DMS 273 treated with DMSO at 0.1 percent for 48 hours (cell line): ENCODE data around the gene EDC4.
"Not testable (repeated sequence)": the region's sequence is repeated elsewhere in the genome, so short reads cannot be mapped to it uniquely, and the experiment has no call there.

Experiments
- DNase-seq: peaks from one replicate; lab custom pipeline; 2025; lab: John Stamatoyannopoulos, UW

Gene EDC4

DNA sequence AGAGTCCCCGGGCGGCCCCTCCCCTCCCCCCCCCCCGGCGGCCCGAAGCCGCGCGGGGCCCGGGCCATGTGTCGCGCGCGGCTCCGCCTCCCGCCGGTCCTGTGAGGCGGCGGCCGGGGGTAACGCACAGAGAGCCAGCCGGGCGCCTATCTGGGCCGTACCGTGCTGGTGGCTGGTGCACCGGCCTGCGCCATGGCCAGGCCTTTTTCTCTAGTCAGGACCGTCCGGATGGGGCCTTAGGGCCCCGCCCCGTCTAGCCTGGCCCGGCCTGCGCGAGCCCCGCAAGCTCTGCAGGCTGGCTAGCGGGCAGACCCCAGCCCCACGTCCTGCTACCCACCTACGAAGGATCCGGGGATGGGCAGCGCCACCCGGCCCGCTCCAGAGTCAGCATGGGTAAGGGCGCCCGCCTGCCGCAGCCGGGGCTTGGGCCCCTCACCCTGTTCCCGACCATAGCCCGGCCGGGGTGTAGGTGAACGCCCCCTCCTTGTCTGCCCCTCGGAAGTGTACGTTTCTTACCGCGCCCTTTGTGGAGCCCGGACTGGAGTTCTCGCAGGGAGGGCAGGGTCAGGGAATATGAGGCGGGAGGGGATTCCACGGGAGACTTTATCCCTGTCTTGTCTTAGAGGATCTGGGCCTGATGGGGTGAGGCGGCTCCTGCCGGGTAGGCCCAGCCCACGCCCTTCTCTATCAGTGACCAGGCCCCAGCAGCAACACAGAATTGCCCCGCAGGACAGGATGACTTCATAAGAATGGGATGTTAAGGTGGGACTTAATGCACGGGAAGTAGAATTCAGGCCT, 25.6 kb upstream of the EDC4 start, which contains the start of gene CENPT:
TSS of gene CENPT (minus strand) at position 630 of the 798 bp plus-strand sequence. CDS start 13,834 bp downstream, outside the sequence.
- no peak for DNase-seq

GRCh38 chr16:67848118-67848517, 24.7 kb upstream of the EDC4 start:
- no peak for DNase-seq

- no peak for DNase-seq
Observed at GRCh38 chr16:67853670-67854069, 19.2 kb upstream of the EDC4 start.

DNA sequence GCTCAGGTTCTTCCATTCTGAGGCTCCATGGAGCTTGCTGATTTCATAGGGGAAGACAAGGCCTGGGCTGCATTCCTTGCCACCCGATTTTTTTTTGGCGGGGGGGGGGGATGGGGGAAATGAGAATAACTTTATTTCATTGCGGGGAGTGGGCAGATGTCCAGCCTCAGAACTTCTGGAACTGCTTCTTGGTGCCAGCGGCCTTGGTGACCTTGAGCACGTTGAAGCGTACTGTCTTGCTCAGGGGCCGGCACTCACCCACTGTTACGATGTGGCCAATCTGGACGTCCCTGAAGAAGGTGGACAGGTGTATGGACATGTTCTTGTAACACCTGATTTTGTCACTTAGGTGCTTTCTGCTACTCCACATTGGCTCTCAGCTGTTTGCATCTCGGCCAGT, 17.1 kb upstream of the EDC4 start:
- DNase-seq: no peak

DNA sequence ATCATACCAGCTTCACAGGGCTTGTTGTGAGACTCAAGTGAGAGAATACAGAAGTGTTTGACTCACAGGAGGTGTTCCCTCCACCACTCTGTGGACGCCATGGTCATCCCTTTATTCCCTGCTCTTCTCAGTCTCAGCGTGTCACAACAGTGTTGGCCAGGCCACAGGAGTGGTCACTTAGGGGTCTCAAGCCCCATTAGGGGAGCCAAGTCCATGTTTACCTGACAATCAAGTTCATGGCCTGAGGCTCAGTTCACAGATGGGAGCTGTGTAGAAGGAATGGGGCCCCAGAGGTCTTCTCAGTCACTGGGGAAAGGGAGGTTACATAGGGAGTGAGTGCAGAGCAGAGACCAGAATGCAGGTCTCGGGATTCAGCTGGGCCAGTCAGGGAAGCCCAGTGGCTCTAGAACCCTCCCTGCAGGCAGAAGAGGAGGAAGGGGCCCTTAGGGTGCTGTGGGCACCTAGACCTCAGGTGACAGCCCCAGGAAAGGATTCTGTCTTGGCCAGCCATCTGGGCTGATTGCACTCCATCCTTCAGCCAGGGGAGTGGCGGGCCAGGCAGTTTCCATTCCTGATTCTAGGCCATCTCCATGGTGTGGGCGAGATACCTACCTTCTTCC, 15.8 kb upstream of the EDC4 start:
- no peak for DNase-seq

- no peak for DNase-seq
Observed at GRCh38 chr16:67857547-67858233, 15.2 kb upstream of the EDC4 start.

DNA sequence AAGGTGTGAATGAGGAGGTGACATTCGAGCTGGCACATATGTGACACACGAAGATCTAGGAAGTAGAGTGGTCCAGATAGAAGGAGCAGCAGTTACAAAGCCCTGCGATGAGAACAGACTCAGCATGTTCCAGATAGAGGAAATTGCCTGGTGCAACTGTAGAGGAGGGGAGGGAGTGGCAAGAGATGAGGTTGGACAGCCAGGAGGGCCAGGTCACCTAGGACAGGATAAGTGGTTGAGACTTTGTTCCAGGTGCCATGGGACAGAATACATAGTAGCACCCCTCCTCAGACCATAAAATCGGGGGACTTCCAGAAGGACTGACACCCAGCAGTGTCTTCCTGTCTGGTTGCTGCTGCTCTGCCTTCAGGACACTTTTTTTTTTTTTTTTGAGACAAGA, 14.4 kb upstream of the EDC4 start:
- no peak for DNase-seq

DNA sequence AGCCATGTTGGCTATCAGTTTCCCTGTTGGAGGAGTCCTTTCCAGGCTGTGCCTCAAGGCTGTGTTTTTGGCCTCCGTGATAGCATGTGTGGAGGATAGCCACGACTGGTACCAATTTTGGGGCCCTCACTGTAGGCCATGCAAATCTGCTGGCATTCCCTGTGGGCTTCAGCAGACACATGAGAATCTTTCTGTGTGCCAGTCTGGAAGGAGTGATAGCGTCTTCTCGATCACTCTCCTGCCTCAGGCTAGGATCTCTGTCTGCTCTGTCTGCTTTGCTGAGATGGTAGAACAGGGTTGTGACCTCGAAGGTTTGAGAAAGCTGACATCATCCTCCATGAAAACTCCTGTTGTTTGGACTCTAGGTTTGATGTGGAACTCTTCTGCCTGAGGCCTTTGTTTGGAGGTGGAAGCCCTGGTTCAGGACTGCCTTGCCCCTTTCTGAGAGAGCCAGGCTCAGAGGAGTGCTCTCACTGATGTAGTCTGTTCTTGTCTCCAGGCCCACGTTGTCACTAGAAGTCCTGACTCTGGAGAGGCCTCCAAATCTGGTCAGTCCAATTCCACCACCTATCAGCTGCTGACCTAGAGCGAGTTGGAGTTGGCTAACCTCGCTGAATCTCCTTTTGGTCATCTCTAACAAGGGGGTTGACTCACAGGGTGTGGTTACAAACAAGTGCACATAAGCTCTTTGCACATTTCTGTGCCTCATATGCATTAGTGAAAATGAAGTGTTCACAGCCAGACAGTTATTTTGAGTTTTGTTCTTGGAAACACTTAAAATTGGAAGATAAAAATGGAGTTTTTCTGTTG, 12.1 kb upstream of the EDC4 start:
- no peak for DNase-seq

- DNase-seq: no peak
Observed at GRCh38 chr16:67861877-67862276, 11.0 kb upstream of the EDC4 start.

DNA sequence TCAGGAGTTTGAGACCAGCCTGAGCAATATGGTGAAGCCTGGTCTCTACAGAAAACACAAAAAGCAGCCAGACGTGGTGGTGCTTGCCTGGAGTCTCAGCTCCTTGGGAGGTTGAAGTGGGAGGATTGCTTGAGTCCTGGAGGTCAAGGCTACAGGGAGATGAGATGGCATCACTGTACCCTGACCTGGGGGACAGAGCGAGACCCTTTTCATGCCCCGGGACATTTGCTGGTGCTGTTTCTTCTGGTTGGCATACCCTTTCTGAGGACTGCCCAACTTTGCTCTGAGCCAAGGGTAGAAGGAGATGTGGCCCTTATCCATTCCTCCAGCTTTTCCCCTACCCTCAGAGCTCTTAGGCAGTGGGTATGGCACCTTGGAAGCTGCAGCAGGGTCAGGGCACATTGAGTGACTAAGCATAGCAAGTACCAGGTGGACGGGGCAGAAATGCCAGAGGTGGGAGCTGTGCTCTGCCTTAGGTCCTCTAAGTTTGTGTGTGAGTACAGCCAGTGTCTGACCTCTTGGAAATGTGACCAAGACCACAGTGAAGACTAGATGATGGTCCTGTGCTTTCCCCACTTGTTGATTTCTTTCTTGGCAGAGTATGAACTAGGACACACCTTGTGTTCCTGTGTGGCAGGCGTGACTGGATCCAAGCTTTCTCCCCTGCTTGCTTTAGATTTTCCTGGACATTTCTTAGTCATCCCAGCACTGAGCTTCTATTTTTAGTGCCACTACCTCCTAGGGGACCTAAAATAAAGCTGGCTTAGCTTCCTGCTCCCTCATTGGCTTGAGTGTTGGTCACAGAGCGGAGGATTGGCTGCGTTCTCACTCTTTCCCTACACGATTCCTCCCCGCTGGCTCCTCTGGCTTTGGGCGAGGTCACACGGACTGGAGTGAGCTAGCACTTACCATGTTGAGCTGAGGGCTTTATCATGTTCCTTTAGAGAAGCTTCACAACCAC, 9.9 kb upstream of the EDC4 start:
- no peak for DNase-seq

DNA sequence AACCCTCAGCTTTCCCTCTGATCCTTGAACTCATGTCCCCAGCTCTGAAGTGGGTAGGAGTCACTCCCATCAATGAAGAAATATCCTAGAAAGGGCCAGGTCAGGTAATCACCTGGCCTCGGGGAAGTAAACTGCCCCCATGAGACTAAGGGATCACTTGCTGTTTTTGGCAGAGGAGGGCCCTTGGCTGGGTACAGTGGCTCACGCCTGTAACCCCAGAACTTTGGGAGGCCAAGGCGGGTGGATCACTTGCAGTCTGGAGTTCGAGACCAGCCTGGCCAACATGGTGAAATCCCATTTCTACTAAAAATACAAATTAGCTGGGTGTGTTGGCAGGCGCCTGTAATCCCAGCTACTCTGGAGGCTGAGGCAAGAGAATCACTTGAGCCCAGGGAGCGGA, 8.8 kb upstream of the EDC4 start:
- DNase-seq: not testable (repeated sequence)

- DNase-seq: no peak
Observed at GRCh38 chr16:67864594-67864993, 8.3 kb upstream of the EDC4 start.

DNA sequence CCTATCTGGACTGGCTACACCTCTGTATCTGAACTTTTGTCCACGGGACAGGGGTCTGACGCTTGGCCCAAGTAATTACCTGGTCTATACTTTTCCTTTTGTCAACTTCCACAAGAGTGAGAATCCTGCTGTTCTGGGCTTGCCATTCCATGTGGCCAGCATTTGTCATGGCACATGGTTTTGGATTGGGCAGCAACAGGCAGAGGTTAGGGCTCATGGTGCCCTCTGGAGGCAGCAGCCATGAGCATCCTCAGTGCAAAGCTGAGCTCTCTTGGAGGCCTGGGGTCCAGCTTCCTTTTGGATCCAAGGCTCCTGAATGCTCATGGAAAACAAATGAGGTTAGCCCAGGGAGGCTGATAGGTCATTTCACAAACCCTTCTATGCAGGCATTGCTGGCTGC, 7.5 kb upstream of the EDC4 start:
- no peak for DNase-seq

DNA sequence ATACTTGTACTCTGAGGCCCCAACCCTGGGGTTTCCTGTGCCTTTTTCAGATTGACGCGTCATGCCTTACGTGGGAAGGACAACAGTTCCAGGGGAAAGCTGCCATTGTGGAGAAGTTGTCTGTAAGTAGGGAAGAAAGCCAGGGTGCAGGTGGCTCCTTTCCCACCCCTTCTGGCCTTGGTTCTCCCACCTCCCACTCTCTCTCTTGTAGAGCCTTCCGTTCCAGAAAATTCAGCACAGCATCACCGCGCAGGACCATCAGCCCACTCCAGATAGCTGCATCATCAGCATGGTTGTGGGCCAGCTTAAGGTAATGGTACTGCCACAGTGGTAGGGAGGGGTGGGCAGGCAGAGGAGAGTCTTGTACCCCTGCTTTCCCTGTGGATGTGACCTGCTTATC, 4.6 kb upstream of the EDC4 start:
- DNase-seq: no peak

DNA sequence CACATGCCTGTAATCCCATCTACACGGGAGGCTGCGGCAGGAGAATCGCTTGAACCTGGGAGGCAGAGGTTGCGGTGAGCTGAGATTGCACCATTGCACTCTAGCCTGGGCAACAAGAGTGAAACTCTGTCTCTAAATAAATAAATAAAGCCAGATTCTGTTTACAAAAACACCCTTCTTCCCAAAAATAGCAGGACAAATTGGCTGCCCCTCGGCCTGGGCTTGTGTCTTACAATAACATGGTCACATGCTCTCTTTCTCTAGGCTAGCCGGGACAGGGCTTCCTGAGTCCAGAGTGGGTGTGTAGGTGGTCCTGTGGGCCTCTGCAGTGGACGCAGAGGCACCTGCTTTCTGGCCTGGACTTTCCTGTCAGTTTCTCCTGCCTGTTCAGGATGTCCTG, 3.2 kb upstream of the EDC4 start:
- DNase-seq: no peak

DNA sequence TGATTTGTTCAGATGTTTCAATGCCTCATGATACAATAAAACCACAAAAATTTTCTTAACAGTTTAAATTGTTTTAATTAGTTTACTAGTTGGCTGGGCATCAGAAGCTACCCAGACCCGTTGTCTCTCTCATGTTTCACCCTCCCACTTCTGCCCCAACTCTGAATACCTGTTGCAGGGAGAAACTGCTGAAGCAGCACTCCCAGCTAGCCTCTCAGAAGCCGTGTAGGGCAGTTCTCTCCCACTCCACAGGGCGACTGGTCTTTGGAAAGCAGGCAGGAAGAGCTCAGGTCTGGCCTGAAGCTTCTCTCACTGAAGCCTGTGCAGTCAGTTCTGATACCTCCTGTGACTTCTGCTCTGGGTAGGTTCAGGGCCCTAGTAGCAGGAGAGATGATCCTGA, 1.6 kb upstream of the EDC4 start:
- no peak for DNase-seq

DNA sequence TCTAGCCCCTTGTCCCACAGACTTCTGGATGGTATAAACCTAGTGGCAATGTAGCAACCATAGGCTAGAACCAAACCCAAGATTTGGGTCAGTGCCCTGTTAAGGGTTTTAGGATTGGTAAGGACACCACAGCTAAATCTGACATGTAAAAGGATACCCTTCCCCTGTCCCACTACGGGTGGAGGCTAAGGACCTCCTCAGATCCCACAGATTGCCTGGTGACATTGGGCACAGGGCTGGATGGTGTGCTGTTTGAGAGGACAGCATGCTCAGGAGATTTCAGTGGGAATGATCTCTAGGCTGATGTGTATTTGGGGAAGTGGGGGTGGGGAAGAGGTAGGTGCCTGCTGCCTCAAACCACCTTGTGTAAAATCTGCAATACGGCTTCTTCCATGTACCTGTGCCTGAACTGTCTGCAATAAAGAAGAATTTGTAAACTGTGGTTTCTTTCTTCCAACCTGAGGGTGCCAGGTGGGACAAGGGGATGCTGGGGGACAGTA, 671 bp upstream of the EDC4 start:
- no peak for DNase-seq

GRCh38 chr16:67873435-67874370, 851 bp downstream of the EDC4 start:
- DNase-seq: no peak

DNA sequence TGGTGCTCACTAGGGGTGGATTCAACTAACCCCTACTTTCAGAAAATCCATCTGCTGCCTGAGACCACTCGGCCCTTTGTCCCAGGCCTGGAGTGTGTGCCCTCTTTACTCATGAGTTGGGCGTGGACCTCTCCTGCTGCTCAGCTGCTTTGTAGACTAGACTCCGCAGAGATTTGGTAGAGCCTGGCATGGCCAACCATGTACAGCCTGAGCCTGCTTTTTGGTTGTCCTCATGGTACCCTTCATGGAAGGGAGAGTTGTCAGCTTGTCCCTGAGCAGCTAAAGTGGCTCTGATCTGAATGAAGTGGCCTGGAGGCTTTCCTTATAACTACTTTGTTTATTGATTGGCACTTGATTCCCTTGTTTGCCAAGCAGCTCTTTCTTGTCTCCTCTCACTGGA, 1.5 kb downstream of the EDC4 start:
- no peak for DNase-seq

- no peak for DNase-seq
Observed at GRCh38 chr16:67877064-67877463, 4.2 kb downstream of the EDC4 start.
